Transverse colon (tissue), 4 donors: Measurements from ENCODE around the gene GABRG3. TPM values are rescaled to one million over a fixed set of nuclear protein-coding genes. Genes with fewer than 3 reads are reported as not detected.

ENCODE experiments used
- DNase-seq: peaks from one replicate; pipeline ENCODE4 v3.0.0-alpha.2; 2019
- H3K27ac ChIP-seq, 4 donors: fragments of 200-600 bp; sonication (generic); 2 replicates each; pipeline ENCODE4 v1.5.1; 2016 to 2018; ENCODE audit warnings: inconsistent platforms in 4 of 4
- H3K27me3 ChIP-seq: fragments of 200-600 bp; sonication (generic); 2 replicates; pipeline ENCODE4 v1.5.1; 2017; ENCODE audit warnings: inconsistent platforms
- H3K36me3 ChIP-seq, 4 donors: fragments of 200-600 bp; sonication (generic); 2 replicates each; pipeline ENCODE4 v1.5.1; 2017 to 2019; ENCODE audit warnings: inconsistent platforms in 4 of 4
- H3K4me1 ChIP-seq, 4 donors: fragments of 200-600 bp; sonication (generic); 2 replicates each; pipeline ENCODE4 v1.5.1; 2017 to 2020; ENCODE audit warnings: inconsistent platforms in 4 of 4
- H3K4me3 ChIP-seq, 4 donors: fragments of 200-600 bp; sonication (generic); 1 replicate in 1 of 4; 2 replicates in 3 of 4; pipeline versions ENCODE4 v1.5.1 to v1.6.1; 2017 to 2019; ENCODE audit warnings: inconsistent platforms in 4 of 4
- H3K9me3 ChIP-seq, 2 donors: fragments of 200-600 bp; sonication (generic); 2 replicates each; pipeline ENCODE4 v1.5.1; 2017 to 2019; ENCODE audit warnings: inconsistent platforms in 2 of 2
- EP300 ChIP-seq: sonication (generic); formaldehyde crosslinking; IDR thresholded peaks from one replicate; pipeline ENCODE4 v1.6.1; 2017; ENCODE audit warnings: antibody characterized with exemption, low read depth
- POLR2A ChIP-seq: fragments of 450-650 bp; IDR thresholded peaks from one replicate; pipeline ENCODE4 v1.6.1; 2016; ENCODE audit warnings: antibody characterized with exemption, mild to moderate bottlenecking, moderate library complexity
- POLR2AphosphoS5 ChIP-seq, 3 donors: sonication (generic); formaldehyde crosslinking; IDR thresholded peaks; one replicate each; pipeline ENCODE4 v1.6.1; 2016; ENCODE audit warnings: antibody characterized with exemption in 3 of 3
- WGBS, 2 donors: methylation state at CpG; one replicate each; pipeline ENCODE4 v1.1.5; 2018; ENCODE audit warnings: low coverage in 1 of 2; 5-methylcytosine and 5-hydroxymethylcytosine counted together
- in situ Hi-C, 4 donors: fragments of 200-750 bp; cut with MboI; loops; one replicate each; pipeline versions ENCODE4 v1.15.0 to v1.15.1; 2017; ENCODE audit warnings: low sequenced_read_pairs in 3 of 4, low pct_ligation_motif_present in 1 of 4, low pct_unique_long_range_greater_than_20kb in 1 of 4
- intact Hi-C: fragments of 100-400 bp; cut with DNase I; formaldehyde crosslinking; loops from one replicate; pipeline ENCODE4 v1.15.1; 2023; ENCODE audit warnings: low total_unique reads
- total RNA-seq, 4 donors: library from RNA; depleted of rRNA; stranded (reverse); fragments of >200 nt; gene quantifications; one replicate each; pipeline ENCODE4 v1.1.0, GENCODE V29; 2016
- TF ChIP-seq, protein P1 (sequence below), 5 experiments: fragments of 200-600 bp in 3 of 5; fragments of 450-650 bp in 2 of 5; sonication (generic) in 3 of 5; IDR thresholded peaks; 1 replicate in 2 of 5; 2 replicates in 3 of 5; pipeline ENCODE4 v1.5.1; 2016 to 2017; ENCODE audit warnings: antibody characterized with exemption in 5 of 5, inconsistent platforms in 3 of 5, mild to moderate bottlenecking in 2 of 5, moderate library complexity in 1 of 5

Gene GABRG3
- total RNA-seq, 4 donors from 2014 or later: not detected

DNA sequence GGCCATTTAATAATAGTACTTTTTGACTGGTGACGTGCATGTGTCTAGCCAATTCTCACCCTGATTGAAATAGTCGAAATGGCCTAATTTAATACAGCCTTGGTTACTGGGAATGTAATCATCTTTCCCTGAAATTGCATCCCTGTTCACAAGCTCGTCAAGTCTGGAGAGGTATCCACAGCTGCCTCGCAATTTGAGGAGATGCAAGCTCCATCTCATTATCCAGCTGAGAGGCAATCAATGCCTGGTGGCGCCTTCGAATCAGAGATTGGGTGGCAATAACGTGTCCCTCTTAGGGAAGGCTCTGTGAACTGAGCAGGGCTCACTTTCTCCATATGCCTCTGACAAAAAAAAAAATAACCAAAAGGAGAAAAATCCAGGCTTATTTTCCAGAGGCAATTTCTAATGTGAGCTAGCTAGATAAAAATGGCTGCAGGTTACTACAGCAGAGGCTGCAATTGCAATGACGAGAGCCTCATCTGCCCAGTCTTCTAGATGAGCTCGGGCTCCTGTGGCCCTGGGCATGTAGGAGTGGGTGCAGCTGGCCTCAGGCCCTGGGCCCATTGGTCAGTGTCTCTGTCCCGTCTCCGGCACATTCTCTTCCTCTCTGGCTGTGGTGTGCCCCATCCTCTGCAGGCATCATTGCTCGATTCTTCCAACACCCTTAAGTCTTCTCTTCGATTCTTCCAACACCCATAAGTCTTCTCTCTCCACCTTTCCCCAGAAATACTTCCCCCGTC lies 487.5 kb downstream of the GABRG3 start:
- H3K9me3 ChIP-seq: no peaks in the 10 kb centered on the region
- H3K36me3 ChIP-seq: no peaks in the 10 kb centered on the region
- in situ Hi-C loops (no loop called here), intact Hi-C loops (no loop called here)
- WGBS, 2 donors: 83 to 85% methylated on average over 10 to 14 of the region's 14 CpGs
- H3K27me3 ChIP-seq: no peaks in the 10 kb centered on the region
- no peak overlapping the region for H3K27ac ChIP-seq
- no peak overlapping the region for H3K4me3 ChIP-seq
- no peaks in the 10 kb centered on the region for H3K4me1 ChIP-seq
- TF ChIP-seq EP300 (no peak), POLR2A (no peak), POLR2AphosphoS5 (IDR thresholded peaks at IDR 0.05) (no peak)
- TF ChIP-seq, protein P1, sequence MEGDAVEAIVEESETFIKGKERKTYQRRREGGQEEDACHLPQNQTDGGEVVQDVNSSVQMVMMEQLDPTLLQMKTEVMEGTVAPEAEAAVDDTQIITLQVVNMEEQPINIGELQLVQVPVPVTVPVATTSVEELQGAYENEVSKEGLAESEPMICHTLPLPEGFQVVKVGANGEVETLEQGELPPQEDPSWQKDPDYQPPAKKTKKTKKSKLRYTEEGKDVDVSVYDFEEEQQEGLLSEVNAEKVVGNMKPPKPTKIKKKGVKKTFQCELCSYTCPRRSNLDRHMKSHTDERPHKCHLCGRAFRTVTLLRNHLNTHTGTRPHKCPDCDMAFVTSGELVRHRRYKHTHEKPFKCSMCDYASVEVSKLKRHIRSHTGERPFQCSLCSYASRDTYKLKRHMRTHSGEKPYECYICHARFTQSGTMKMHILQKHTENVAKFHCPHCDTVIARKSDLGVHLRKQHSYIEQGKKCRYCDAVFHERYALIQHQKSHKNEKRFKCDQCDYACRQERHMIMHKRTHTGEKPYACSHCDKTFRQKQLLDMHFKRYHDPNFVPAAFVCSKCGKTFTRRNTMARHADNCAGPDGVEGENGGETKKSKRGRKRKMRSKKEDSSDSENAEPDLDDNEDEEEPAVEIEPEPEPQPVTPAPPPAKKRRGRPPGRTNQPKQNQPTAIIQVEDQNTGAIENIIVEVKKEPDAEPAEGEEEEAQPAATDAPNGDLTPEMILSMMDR (IDR thresholded peaks at IDR 0.05): no peak
- DNase-seq: no peak

DNA sequence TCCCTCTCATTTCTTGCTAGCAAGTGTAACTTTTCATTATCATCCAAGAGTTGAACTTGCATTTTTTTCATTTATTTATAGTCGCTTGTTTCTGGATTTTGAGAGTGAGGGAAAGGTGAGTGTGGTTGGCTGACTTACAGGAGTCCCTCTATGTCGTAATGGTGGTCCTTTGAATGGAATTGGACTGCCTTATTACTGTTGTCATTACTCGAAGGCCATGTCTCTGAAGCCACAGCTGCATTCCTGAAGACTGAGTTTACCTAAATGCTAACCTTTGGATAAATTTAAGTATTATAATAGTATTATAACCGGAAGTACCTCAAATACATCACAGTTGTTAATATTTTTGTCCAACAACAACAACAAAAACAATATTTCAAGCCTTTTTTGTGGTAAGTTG lies 488.9 kb downstream of the GABRG3 start:
- WGBS, 2 donors: 56 to 66% methylated on average over 3 to 4 of the region's 4 CpGs
- no peak for TF ChIP-seq POLR2AphosphoS5 (IDR thresholded peaks at IDR 0.05)
- Histone ChIP-seq H3K4me3 (no peak overlapping the region), H3K27me3 (no peaks in the 10 kb centered on the region), H3K4me1 (no peaks in the 10 kb centered on the region), H3K36me3 (no peaks in the 10 kb centered on the region), H3K27ac (no peak overlapping the region), H3K9me3 (no peaks in the 10 kb centered on the region)
- no peak for DNase-seq
- in situ Hi-C loops (loop anchor here in 1 of 4 donors (10.0 kb wide), 1 partner anchor 305 kb away; no protein-coding TSS in a partner anchor), intact Hi-C loops (no loop called here)

GRCh38 chr15:27461181-27461580 lies 490.2 kb downstream of the GABRG3 start:
- H3K9me3 ChIP-seq: no peaks in the 10 kb centered on the region
- in situ Hi-C loops: loop anchor here in 1 of 4 donors (10.0 kb wide), 1 partner anchor 306 kb away; no protein-coding TSS in a partner anchor

DNA sequence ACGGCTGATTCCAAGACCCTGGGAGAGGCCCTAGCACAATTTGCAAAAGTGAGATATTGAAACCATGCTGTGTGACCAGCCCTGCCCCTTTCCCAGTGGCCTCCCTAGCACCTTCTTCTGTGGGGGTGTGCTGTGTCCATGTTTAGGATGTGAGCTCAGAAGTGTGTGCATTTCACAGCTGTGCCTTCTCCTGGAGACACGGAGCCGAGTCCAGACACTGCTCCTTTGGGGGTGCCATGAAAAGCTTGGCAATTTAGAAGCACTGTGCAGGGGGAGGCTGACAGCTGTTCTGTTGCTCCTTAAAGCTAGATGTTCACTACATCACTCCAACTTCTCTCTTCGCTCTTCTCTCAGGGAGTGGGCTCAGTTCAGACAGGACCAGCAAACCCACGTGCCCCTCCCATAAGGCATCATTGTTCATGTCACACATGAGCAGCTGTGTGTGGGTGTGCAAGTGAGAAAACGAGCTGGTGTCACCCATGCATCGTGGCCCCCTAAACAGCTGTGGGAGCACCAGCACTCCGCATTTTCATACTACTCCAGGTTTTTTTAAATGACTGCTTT lies 492.6 kb downstream of the GABRG3 start:
- H3K27ac ChIP-seq: no peak overlapping the region
- WGBS, 2 donors: 56 to 72% methylated on average over 6 to 8 of the region's 8 CpGs
- no peaks in the 10 kb centered on the region for H3K36me3 ChIP-seq
- H3K9me3 ChIP-seq: no peaks in the 10 kb centered on the region
- intact Hi-C loops: no loop called here
- DNase-seq: no peak
- no peaks in the 10 kb centered on the region for H3K4me1 ChIP-seq
- no peaks in the 10 kb centered on the region for H3K27me3 ChIP-seq
- no peak overlapping the region for H3K4me3 ChIP-seq
- TF ChIP-seq POLR2AphosphoS5 (IDR thresholded peaks at IDR 0.05): no peak
- in situ Hi-C loops: loop anchor here in 1 of 4 donors (10.0 kb wide), 1 partner anchor 309 kb away; no protein-coding TSS in a partner anchor

More at GRCh38 chr15:27461181-27461580, 490.2 kb downstream of the GABRG3 start:
- WGBS, 2 donors: 64 to 76% methylated on average over 5 of the region's 5 CpGs
- Histone ChIP-seq H3K36me3 (no peaks in the 10 kb centered on the region), H3K27ac (no peak overlapping the region), H3K4me3 (no peak overlapping the region), H3K4me1 (no peaks in the 10 kb centered on the region), H3K27me3 (no peaks in the 10 kb centered on the region)
- TF ChIP-seq, protein P1 (IDR thresholded peaks at IDR 0.05): no peak
- no peak for TF ChIP-seq POLR2AphosphoS5 (IDR thresholded peaks at IDR 0.05)
- TF ChIP-seq EP300: no peak
- no peak for TF ChIP-seq POLR2A
- intact Hi-C loops: no loop called here
- no peak for DNase-seq

- Histone ChIP-seq H3K36me3 (no peaks in the 10 kb centered on the region), H3K27ac (no peak overlapping the region), H3K4me3 (no peak overlapping the region), H3K4me1 (no peaks in the 10 kb centered on the region), H3K27me3 (no peaks in the 10 kb centered on the region), H3K9me3 (no peaks in the 10 kb centered on the region)
- intact Hi-C loops: loop anchor here (5.0 kb wide), 1 partner anchor 37 kb away; no protein-coding TSS in a partner anchor
- in situ Hi-C loops: loop anchor here in 1 of 4 donors (10.0 kb wide), 1 partner anchor 310 kb away; no protein-coding TSS in a partner anchor
- DNase-seq: no peak
- 25 to 47% methylated on average over 2 to 10 of the region's 10 CpGs for WGBS, 2 donors
- TF ChIP-seq POLR2AphosphoS5 (IDR thresholded peaks at IDR 0.05) (no peak), EP300 (no peak), POLR2A (no peak)
- TF ChIP-seq, protein P1 (IDR thresholded peaks at IDR 0.05): no peak
Observed at GRCh38 chr15:27464941-27465612, 494.1 kb downstream of the GABRG3 start.
